Esophagus (tissue), 2 donors: ENCODE results near the gene KCNE3. TPM values are rescaled to one million over a fixed set of nuclear protein-coding genes. Genes with fewer than 3 reads are reported as not detected.

Experiments
- H3K27ac ChIP-seq, 2 donors: one replicate each; pipeline ENCODE4 v1.5.1; 2013; ENCODE audit warnings: low read depth in 2 of 2, mild to moderate bottlenecking in 2 of 2, inconsistent platforms in 1 of 2, low read length in 1 of 2, moderate library complexity in 1 of 2
- H3K27me3 ChIP-seq, 2 donors: one replicate each; pipeline ENCODE4 v1.6.1; 2013; ENCODE audit warnings: low read length in 2 of 2, control low read depth in 1 of 2, mild to moderate bottlenecking in 1 of 2; ENCODE audit not compliant: insufficient read depth in 2 of 2, control insufficient read depth in 1 of 2
- H3K36me3 ChIP-seq, 2 donors: one replicate each; pipeline ENCODE4 v1.6.1; 2013; ENCODE audit warnings: low read length in 1 of 2; ENCODE audit not compliant: control insufficient read depth in 2 of 2, insufficient read depth in 2 of 2
- H3K4me1 ChIP-seq, 2 donors: one replicate each; pipeline ENCODE4 v1.6.1; 2013; ENCODE audit warnings: low read length in 1 of 2; ENCODE audit not compliant: control insufficient read depth in 2 of 2, insufficient read depth in 2 of 2
- H3K4me3 ChIP-seq, 2 donors: one replicate each; pipeline ENCODE4 v1.5.1; 2013; ENCODE audit warnings: low read length in 2 of 2, mild to moderate bottlenecking in 2 of 2, low read depth in 1 of 2, moderate library complexity in 1 of 2
- H3K9me3 ChIP-seq, 2 donors: one replicate each; pipeline ENCODE4 v1.6.1; 2013; ENCODE audit warnings: mild to moderate bottlenecking in 2 of 2, low read depth in 1 of 2, low read length in 1 of 2, moderate library complexity in 1 of 2; ENCODE audit not compliant: control insufficient read depth in 2 of 2, insufficient read depth in 1 of 2
- WGBS, 2 donors: extraction: QIAGEN DNeasy Blood & Tissue Kit; methylation state at CpG; one replicate each; pipeline ENCODE4 v1.1.7; 2013; 5-methylcytosine and 5-hydroxymethylcytosine counted together
- polyA plus RNA-seq, 2 donors: library from polyadenylated mRNA; stranded (reverse); fragments of 200-250 nt; gene quantifications; one replicate each; pipeline ENCODE4 v1.2.3, GENCODE V29; 2013
- donor health status: healthy with polysubstance abuse.
- donor health status: Bipolar disorder and iron deficiency.

KCNE3 gene
- polyA plus RNA-seq, 2 donors, result 1.7 to 4.6 TPM

- Histone ChIP-seq H3K4me1 (no peaks in the 10 kb centered on the region), H3K36me3 (no peaks in the 10 kb centered on the region), H3K4me3 (no peak overlapping the region), H3K9me3 (no peaks in the 10 kb centered on the region), H3K27me3 (peaks cover 0 to 5% of the 10 kb centered on the region in 2 donors), H3K27ac (no peak overlapping the region)
- 71 to 80% methylated on average over 10 of the region's 10 CpGs for WGBS, 2 donors
Observed at GRCh38 chr11:74473382-74474173, 6.2 kb upstream of the KCNE3 start.

GRCh38 chr11:74471668-74472429, 4.5 kb upstream of the KCNE3 start:
- Histone ChIP-seq H3K27me3 (peaks cover 0 to 5% of the 10 kb centered on the region in 2 donors), H3K4me1 (peaks cover 0 to 4% of the 10 kb centered on the region in 2 donors), H3K9me3 (no peaks in the 10 kb centered on the region), H3K27ac (no peak overlapping the region), H3K4me3 (no peak overlapping the region), H3K36me3 (no peaks in the 10 kb centered on the region)
- WGBS, 2 donors, result 80 to 81% methylated on average over 5 of the region's 5 CpGs

DNA sequence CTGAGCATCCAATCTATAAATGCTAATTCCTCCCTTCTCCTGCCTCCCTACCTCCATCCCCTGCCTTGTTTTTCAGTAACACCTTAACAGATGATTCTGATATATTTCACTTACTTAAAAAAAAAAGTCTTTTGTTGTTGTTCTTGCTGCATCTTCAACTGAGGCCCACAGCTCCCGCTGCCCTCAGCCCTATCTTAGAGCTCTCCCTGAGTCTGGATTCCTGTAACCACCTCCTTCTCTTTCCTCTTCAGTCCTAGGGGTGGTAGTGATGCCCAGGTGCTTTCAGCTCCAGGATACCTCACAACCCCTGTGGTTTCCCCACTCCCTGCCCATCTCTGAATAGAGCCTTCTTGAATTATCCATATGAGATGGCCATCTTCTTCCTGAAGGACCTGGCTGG, 3.7 kb upstream of the KCNE3 start:
- WGBS, 2 donors, result 100% methylated on average over 1 of the region's 1 CpG
- Histone ChIP-seq H3K4me1 (peaks cover 0 to 5% of the 10 kb centered on the region in 2 donors), H3K4me3 (no peak overlapping the region), H3K27ac (no peak overlapping the region), H3K27me3 (no peaks in the 10 kb centered on the region), H3K9me3 (no peaks in the 10 kb centered on the region), H3K36me3 (no peaks in the 10 kb centered on the region)

GRCh38 chr11:74470526-74470925, 3.2 kb upstream of the KCNE3 start:
- H3K27me3 ChIP-seq, result no peaks in the 10 kb centered on the region

GRCh38 chr11:74468936-74469335, 1.6 kb upstream of the KCNE3 start:
- Histone ChIP-seq H3K9me3 (no peaks in the 10 kb centered on the region), H3K27ac (no peak overlapping the region), H3K27me3 (no peaks in the 10 kb centered on the region), H3K4me3 (no peak overlapping the region), H3K4me1 (peaks cover 0 to 5% of the 10 kb centered on the region in 2 donors), H3K36me3 (no peaks in the 10 kb centered on the region)
- 75 to 84% methylated on average over 1 of the region's 1 CpG for WGBS, 2 donors

More at GRCh38 chr11:74470526-74470925, 3.2 kb upstream of the KCNE3 start:
- H3K27ac ChIP-seq, result no peak overlapping the region
- H3K4me1 ChIP-seq, result peaks cover 0 to 5% of the 10 kb centered on the region in 2 donors
- WGBS, 2 donors, result 46 to 53% methylated on average over 2 of the region's 2 CpGs
- H3K36me3 ChIP-seq, result no peaks in the 10 kb centered on the region
- no peak overlapping the region for H3K4me3 ChIP-seq
- H3K9me3 ChIP-seq, result no peaks in the 10 kb centered on the region

- Histone ChIP-seq H3K27ac (no peak overlapping the region), H3K4me3 (no peak overlapping the region), H3K9me3 (no peaks in the 10 kb centered on the region), H3K4me1 (peaks cover 0 to 5% of the 10 kb centered on the region in 2 donors), H3K36me3 (no peaks in the 10 kb centered on the region), H3K27me3 (no peaks in the 10 kb centered on the region)
Observed at GRCh38 chr11:74468521-74468920, 1.2 kb upstream of the KCNE3 start.

- WGBS, 2 donors, result 79 to 88% methylated on average over 4 of the region's 4 CpGs
- Histone ChIP-seq H3K9me3 (no peaks in the 10 kb centered on the region), H3K27ac (no peak overlapping the region), H3K4me1 (peaks cover 0 to 5% of the 10 kb centered on the region in 2 donors), H3K4me3 (no peak overlapping the region), H3K27me3 (no peaks in the 10 kb centered on the region), H3K36me3 (no peaks in the 10 kb centered on the region)
Observed at GRCh38 chr11:74468058-74468457, 709 bp upstream of the KCNE3 start.

DNA sequence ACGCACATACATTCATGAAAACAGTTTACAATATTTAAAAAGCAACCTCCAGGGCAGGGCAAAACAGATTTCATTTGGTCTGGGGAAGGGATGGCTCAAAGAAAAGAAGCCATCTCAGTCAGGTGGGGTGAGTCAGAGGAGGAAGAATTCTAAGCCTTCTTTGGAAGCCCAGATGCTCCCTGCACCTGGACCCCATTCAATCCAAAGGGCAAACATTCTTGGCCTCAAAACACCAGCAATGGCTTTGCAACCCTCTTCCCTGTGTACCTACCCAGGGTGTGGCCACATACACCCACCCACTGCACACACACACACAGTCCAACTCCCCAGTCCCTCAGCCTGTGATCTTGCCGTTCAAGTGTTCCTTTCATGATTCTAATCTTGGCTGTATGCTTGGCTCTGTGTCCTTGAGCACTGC, 2.0 kb downstream of the KCNE3 start:
- Histone ChIP-seq H3K27me3 (no peaks in the 10 kb centered on the region), H3K4me1 (peaks cover 0 to 7% of the 10 kb centered on the region in 2 donors), H3K27ac (peak overlapping the region in 1 of 2 donors; percentile 27), H3K9me3 (no peaks in the 10 kb centered on the region), H3K4me3 (no peak overlapping the region), H3K36me3 (no peaks in the 10 kb centered on the region)
- 41 to 45% methylated on average over 2 of the region's 2 CpGs for whole genome bisulfite sequencing, 2 donors

- no peaks in the 10 kb centered on the region for H3K9me3 ChIP-seq
- no peak overlapping the region for H3K4me3 ChIP-seq
- no peak overlapping the region for H3K27ac ChIP-seq
- no peaks in the 10 kb centered on the region for H3K36me3 ChIP-seq
- H3K27me3 ChIP-seq, result no peaks in the 10 kb centered on the region
- peaks cover 0 to 7% of the 10 kb centered on the region in 2 donors for H3K4me1 ChIP-seq
- 58 to 74% methylated on average over 1 of the region's 1 CpG for WGBS, 2 donors
Observed at GRCh38 chr11:74464746-74465145, 2.6 kb downstream of the KCNE3 start.
